Type B pancreatic cell (in vitro differentiated cells): ENCODE results near the gene PRPSAP1. TPM values are rescaled to one million over a fixed set of nuclear protein-coding genes. Genes with fewer than 3 reads are reported as not detected.
"Not testable (repeated sequence)": the region's sequence is repeated elsewhere in the genome, so short reads cannot be mapped to it uniquely, and the experiment has no call there.

ENCODE experiments used
- DNase-seq: peaks from one replicate; pipeline ENCODE4 v3.0.0; 2021; ENCODE audit warnings: mixed read lengths; ENCODE audit not compliant: unreplicated experiment; ENCODE audit errors: extremely low spot score
- H3K27ac Mint-ChIP-seq: 2 replicates; pipeline ENCODE4 v1.8.0; 2021; ENCODE audit warnings: mild to moderate bottlenecking, mixed read lengths
- H3K27me3 Mint-ChIP-seq: 2 replicates; pipeline ENCODE4 v1.8.0; 2021; ENCODE audit warnings: mixed read lengths
- H3K36me3 Mint-ChIP-seq: 2 replicates; pipeline ENCODE4 v1.8.0; 2021; ENCODE audit warnings: mixed read lengths
- H3K4me1 Mint-ChIP-seq: one replicate; pipeline ENCODE4 v1.8.0; 2021; ENCODE audit warnings: mixed read lengths; ENCODE audit not compliant: unreplicated experiment
- H3K4me3 Mint-ChIP-seq: 2 replicates; pipeline ENCODE4 v1.8.0; 2021; ENCODE audit warnings: mild to moderate bottlenecking, mixed read lengths
- H3K9me3 Mint-ChIP-seq: 2 replicates; pipeline ENCODE4 v1.8.0; 2021; ENCODE audit warnings: mixed read lengths
- total RNA-seq: library from RNA; stranded (reverse); gene quantifications from 2 replicates; pipeline ENCODE4 v1.2.1, GENCODE V29; 2021; ENCODE audit warnings: low replicate concordance
- TF ChIP-seq, protein P1 (sequence below): fragments of 200-600 bp; sonication (generic); conservative IDR thresholded peaks from 2 replicates; pipeline ENCODE4 v1.5.0; 2021; ENCODE audit warnings: antibody characterized with exemption, mild to moderate bottlenecking

The PRPSAP1 gene
- total RNA-seq, 1 donor from 2014 or later = 82.0 TPM

DNA sequence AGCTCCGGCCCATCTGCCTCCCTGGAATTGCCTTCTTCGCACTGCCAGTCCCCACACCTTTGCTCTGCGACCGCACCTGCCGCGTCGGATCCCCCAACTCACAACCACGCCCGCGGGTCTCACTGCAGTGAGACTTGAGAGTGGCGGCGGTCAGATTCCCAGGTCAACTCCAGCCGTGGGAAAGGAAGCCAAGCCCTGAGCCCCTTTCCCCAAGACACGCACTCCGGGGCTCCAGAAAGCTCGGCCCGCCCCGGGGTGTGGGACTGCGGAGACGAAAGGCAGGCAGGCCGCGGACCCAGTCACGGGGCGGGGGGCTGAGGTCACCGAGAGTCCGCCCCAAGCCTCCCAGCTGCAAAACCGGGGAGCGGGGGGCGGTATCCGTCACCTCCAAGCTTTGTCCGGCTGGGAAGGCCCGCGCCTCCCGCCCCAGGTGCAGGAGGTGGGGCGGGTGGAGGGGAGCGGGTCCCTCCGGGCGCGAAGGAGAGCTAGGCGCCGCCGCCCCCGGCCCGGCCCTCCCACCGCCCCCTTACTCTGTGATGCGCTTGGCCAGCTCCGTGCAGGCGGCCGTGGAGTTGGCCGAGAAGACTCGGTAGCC is 615 bp downstream of the PRPSAP1 start:
- peak overlapping the region; percentile 94 for H3K4me3 Mint-ChIP-seq
- DNase-seq = no peak
- peaks cover 2% of the 10 kb centered on the region for H3K27me3 Mint-ChIP-seq
- no peaks in the 10 kb centered on the region for H3K36me3 Mint-ChIP-seq
- TF ChIP-seq, protein P1, sequence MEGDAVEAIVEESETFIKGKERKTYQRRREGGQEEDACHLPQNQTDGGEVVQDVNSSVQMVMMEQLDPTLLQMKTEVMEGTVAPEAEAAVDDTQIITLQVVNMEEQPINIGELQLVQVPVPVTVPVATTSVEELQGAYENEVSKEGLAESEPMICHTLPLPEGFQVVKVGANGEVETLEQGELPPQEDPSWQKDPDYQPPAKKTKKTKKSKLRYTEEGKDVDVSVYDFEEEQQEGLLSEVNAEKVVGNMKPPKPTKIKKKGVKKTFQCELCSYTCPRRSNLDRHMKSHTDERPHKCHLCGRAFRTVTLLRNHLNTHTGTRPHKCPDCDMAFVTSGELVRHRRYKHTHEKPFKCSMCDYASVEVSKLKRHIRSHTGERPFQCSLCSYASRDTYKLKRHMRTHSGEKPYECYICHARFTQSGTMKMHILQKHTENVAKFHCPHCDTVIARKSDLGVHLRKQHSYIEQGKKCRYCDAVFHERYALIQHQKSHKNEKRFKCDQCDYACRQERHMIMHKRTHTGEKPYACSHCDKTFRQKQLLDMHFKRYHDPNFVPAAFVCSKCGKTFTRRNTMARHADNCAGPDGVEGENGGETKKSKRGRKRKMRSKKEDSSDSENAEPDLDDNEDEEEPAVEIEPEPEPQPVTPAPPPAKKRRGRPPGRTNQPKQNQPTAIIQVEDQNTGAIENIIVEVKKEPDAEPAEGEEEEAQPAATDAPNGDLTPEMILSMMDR = no peak
- peak overlapping the region; percentile 85 for H3K27ac Mint-ChIP-seq
- no peaks in the 10 kb centered on the region for H3K9me3 Mint-ChIP-seq
- H3K4me1 Mint-ChIP-seq = peaks cover 18% of the 10 kb centered on the region

DNA sequence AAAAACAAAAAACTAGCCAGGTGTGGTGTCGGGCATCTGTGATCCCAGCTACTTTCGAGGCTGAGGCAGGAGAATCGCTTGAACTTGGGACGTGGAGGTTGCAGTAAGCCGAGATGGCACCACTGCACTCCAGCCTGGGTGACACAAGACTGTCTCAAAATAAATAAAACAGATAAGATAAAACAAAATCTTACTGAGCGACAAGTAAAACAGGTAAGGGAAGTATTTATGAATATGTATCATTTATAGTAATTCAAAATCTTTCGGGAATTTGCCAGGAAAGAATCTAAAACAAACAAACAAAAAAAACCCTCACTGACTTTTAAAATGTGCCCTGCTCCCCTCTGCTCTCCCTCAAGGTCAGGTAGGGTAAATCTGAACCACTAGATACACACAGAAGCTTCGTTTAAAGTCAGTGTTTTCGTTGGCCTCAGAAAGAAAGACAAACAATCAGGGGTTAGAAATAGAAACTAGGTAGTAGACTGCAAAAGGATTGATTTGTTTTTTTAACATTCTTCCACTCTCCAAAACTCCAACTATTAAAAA is 2.1 kb downstream of the PRPSAP1 start:
- H3K4me1 Mint-ChIP-seq = peaks cover 18% of the 10 kb centered on the region
- peaks cover 8% of the 10 kb centered on the region for H3K36me3 Mint-ChIP-seq
- no peaks in the 10 kb centered on the region for H3K9me3 Mint-ChIP-seq
- H3K27me3 Mint-ChIP-seq = no peaks in the 10 kb centered on the region
- no peak for DNase-seq
- peak overlapping the region; percentile 94 for H3K4me3 Mint-ChIP-seq
- H3K27ac Mint-ChIP-seq = peak overlapping the region; percentile 44
- TF ChIP-seq, protein P1 = no peak

DNA sequence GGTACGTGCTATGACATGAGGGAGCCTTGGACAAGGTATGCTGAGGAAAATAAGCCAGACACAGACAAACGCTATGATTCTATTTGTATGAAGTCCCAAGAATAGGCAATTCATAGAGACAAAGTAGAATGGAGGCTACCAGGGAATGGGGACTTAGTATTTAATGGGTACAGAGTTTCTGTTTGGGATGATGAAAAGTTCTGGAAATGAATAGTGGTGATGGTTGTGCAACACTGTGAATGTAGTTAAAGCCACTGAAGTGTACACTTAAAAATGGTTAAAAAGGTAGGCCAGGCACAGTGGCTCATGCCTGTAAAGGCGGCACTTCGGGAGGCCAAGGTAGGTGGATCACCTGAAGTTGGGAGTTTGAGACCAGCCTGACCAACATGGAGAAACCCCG is 3.3 kb downstream of the PRPSAP1 start:
- H3K4me3 Mint-ChIP-seq = peak overlapping the region; percentile 20
- H3K27me3 Mint-ChIP-seq = no peaks in the 10 kb centered on the region

DNA sequence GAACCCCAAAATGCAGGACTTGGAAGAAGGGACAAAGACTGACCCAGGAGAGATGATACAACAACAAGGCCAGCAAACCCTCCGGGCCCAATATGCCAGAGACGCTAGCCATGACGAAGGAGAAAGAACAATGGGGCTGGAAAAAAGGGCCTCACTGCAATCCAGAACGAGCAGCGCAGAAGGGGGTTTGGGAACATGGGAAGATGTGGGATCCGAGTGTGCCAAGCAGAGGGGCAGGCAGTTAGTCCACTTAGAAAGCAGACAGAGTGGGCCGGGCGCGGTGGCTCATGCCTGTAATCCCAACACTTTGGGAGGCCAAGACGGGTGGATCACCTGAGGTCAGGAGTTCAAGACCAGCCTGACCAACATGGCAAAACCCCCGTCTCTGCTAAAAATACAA is 6.8 kb downstream of the PRPSAP1 start:
- H3K36me3 Mint-ChIP-seq = peaks cover 28% of the 10 kb centered on the region
- DNase-seq, H3K27ac Mint-ChIP-seq, H3K4me1 Mint-ChIP-seq, H3K9me3 Mint-ChIP-seq, H3K4me3 Mint-ChIP-seq, H3K27me3 Mint-ChIP-seq: not testable (repeated sequence)

More for the DNA sequence above, 3.3 kb downstream of the PRPSAP1 start:
- TF ChIP-seq, protein P1 = no peak
- Mint-ChIP-seq H3K9me3 (no peaks in the 10 kb centered on the region), H3K4me1 (peaks cover 18% of the 10 kb centered on the region), H3K27ac (no peak overlapping the region), H3K36me3 (peaks cover 17% of the 10 kb centered on the region)
- no peak for DNase-seq

DNA sequence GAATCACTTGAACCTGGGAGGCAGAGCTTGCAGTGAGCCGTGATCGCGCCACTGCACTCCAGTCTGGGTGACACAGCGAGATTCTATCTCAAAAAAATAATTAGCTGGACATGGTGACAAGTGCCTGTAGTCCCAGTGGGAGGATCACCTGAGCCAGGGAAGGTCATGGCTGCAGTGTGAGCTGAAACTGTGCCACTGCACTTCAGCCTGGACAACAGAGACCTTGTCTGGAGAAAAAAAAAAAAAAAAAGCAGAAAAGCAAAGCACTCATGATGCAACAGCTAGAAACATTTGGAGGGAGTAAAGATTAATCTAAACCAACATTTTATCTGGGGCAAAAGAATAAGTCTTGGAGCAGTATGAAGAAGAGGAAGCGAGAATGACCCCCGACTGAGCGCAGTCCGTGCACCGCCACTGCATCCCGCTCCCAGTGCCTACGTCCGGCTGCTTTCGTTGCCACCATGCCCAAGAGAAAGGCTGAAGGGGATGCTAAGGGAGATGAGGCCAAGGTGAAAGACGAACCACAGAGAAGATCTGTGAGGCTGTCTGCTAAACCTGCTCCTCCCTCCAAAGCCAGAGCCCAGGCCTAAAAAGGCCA is 8.2 kb downstream of the PRPSAP1 start:
- DNase-seq = no peak
- no peaks in the 10 kb centered on the region for H3K27me3 Mint-ChIP-seq
- H3K4me1 Mint-ChIP-seq = no peaks in the 10 kb centered on the region
- peaks cover 30% of the 10 kb centered on the region for H3K36me3 Mint-ChIP-seq
- TF ChIP-seq, protein P1 = no peak
- no peaks in the 10 kb centered on the region for H3K9me3 Mint-ChIP-seq
- H3K27ac Mint-ChIP-seq = no peak overlapping the region
- H3K4me3 Mint-ChIP-seq = no peak overlapping the region

DNA sequence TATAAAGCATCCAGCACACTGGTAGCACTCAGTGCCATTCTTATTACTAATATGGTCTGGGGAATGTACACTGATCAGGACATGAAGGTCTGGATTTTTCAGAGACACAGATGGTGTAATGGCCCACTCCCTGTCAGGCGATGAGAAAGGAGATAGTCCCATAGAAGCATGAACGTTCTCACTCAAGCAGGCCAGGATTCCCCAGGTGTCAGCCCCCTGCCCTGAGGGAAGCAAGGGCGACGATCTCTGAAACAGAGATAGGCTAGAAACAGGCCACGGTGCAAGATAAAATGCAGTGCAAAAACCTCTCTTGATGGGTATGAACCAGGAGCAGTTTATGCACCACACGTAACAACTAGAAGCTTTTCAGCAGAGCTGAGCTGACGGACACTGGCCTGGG is 10.6 kb downstream of the PRPSAP1 start:
- no peaks in the 10 kb centered on the region for H3K27me3 Mint-ChIP-seq
- TF ChIP-seq, protein P1 = no peak
- H3K9me3 Mint-ChIP-seq = no peaks in the 10 kb centered on the region
- H3K4me3 Mint-ChIP-seq = no peak overlapping the region
- peaks cover 3% of the 10 kb centered on the region for H3K4me1 Mint-ChIP-seq
- H3K27ac Mint-ChIP-seq = no peak overlapping the region
- H3K36me3 Mint-ChIP-seq = peaks cover 35% of the 10 kb centered on the region
- DNase-seq = no peak
